HG02973 (cell line): ENCODE measurements around the gene EVA1B.

ENCODE experiments used
- ATAC-seq: cut with Tn5 transposase; IDR thresholded peaks from one replicate; pipeline ENCODE4 v1.9.1; 2021; ENCODE audit warnings: moderate library complexity; ENCODE audit not compliant: unreplicated experiment

EVA1B gene

DNA sequence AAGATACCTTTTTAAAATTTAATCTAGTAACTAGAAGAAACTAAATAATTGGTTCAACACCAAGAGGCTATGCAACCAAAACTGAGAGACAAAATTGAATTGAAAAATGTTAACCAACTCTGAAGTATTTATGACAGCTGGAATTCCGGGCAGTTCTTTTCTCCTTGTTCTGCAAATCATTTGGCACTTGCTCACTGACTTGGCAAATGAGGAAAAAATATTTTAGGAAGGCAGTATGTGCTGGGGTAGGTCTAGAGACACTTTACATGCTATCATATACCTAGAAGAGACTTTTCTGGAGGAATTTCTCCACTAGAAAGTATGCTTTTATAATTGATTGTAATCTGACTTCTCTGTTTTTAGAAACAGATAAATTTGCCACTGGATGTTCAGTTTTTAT, 39.4 kb downstream of the EVA1B start:
- no peak for ATAC-seq

- ATAC-seq = no peak
These were observed 43.6 kb downstream of the EVA1B start for GRCh38 chr1:36279789-36280296.

DNA sequence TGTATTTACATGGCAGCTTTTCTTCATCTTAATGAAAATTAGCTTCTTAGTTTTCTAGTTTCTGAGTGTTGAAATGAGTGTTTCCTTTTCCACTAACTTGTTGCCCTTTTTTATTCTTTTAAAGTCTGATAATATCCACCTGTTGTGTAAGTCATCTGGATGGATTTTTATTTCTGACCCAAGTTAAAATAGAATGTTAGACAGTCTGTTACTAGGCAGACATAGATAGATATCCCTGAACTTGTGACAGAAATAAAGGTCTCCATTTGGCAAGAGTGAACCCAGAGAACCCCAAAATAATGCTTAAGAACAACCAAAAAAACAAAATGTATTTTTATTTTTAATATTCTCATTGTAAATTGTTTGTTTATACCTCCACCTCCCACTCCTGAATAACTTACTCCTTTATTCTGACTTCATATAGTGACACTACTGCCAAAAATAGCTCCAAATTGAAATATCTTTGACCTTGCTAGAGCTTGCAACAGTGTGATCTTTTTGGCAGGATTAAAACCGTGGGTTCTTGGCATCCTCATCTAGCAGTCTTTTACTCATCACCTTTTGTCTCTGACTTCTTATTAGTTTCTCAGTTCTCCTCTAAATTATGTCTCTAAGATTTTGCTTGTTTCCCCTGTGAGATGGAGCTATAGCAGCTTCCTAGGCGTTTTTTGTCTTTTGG, 44.2 kb downstream of the EVA1B start:
- no peak for ATAC-seq

DNA sequence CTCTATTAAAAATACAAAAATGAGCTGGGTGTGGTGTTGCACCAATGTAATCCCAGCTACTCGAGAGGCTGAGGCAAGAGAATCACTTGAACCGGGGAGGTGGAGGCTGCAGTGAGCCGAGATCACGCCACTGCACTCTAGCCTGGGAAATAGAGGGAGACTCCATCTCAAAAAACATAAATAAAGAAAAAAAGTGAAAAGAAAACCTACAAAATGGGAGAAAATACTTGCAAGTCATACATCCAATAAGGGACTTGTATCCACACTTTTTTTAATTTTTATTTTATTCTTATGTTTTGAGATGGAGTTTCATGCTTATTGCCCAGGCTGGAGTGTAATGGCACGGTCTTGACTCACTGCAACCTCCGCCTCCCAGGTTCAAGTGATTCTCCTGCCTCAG, 46.8 kb downstream of the EVA1B start:
- no peak for ATAC-seq

- no peak for ATAC-seq
These were observed 49.2 kb downstream of the EVA1B start for GRCh38 chr1:36274201-36274600.

GRCh38 chr1:36273024-36273423, 50.4 kb downstream of the EVA1B start:
- ATAC-seq = no peak
